ENCODE measurements around the gene PIM1. TPM values are rescaled to one million over a fixed set of nuclear protein-coding genes. Genes with fewer than 3 reads are reported as not detected.

PIM1 gene
- total RNA-seq, 1 experiment from 2014 or later = 8.9 TPM

GRCh38 chr6:37150314-37150713, 19.6 kb upstream of the PIM1 start:
- no peak overlapping the region for H3K4me3 ChIP-seq (ENCODE audit: low read depth, low read length, poor library complexity, severe bottlenecking)
- no peaks in the 10 kb centered on the region for H3K9me3 ChIP-seq (ENCODE audit: low read depth, low read length, poor library complexity, severe bottlenecking)
- no peak for DNase-seq (ENCODE audit: low spot score)
- H3K27ac ChIP-seq (ENCODE audit: low read depth, low read length, poor library complexity, severe bottlenecking) = no peak overlapping the region
- no peaks in the 10 kb centered on the region for H3K36me3 ChIP-seq (ENCODE audit: insufficient read depth, low read length, poor library complexity, severe bottlenecking)
- intact Hi-C loops (cut with micrococcal nuclease; ENCODE audit: unreplicated experiment) = no loop called here
- CTCF ChIA-PET = no interaction called here
- BruUV-seq (replicated peaks) = no TSS peak
- TF ChIP-seq EZH2 (IDR thresholded peaks at IDR 0.05; ENCODE audit: borderline replicate concordance, low read depth, low read length, poor library complexity, severe bottlenecking) (no peak), CTCF (conservative IDR thresholded peaks at IDR 0.05; ENCODE audit: low read depth, low read length) (no peak)
- H3K27me3 ChIP-seq (replicated peaks; ENCODE audit: insufficient read depth, low read depth, low read length, poor library complexity) = no peaks in the 10 kb centered on the region
- POLR2A ChIA-PET (ENCODE audit: low non-redundant PET) = no interaction called here
- H3K4me1 ChIP-seq (ENCODE audit: insufficient read depth, low read length, poor library complexity, severe bottlenecking) = peaks cover 17% of the 10 kb centered on the region

- no peaks in the 10 kb centered on the region for H3K36me3 ChIP-seq (ENCODE audit: insufficient read depth, low read length, poor library complexity, severe bottlenecking)
- no peak overlapping the region for H3K4me3 ChIP-seq (ENCODE audit: low read depth, low read length, poor library complexity, severe bottlenecking)
- ChIA-PET CTCF (no interaction called here), POLR2A (ENCODE audit: low non-redundant PET) (interaction anchor here (0.5 kb wide), 1 partner anchor 14 kb away, joined by 21 read pairs; no protein-coding TSS in a partner anchor)
- H3K27ac ChIP-seq (ENCODE audit: low read depth, low read length, poor library complexity, severe bottlenecking) = no peak overlapping the region
- intact Hi-C loops (cut with micrococcal nuclease; ENCODE audit: unreplicated experiment) = no loop called here
- no peak for TF ChIP-seq CTCF (conservative IDR thresholded peaks at IDR 0.05; ENCODE audit: low read depth, low read length)
- no peak for TF ChIP-seq EZH2 (IDR thresholded peaks at IDR 0.05; ENCODE audit: borderline replicate concordance, low read depth, low read length, poor library complexity, severe bottlenecking)
- H3K27me3 ChIP-seq (replicated peaks; ENCODE audit: insufficient read depth, low read depth, low read length, poor library complexity) = no peaks in the 10 kb centered on the region
- DNase-seq (ENCODE audit: low spot score) = no peak
- H3K9me3 ChIP-seq (ENCODE audit: low read depth, low read length, poor library complexity, severe bottlenecking) = no peaks in the 10 kb centered on the region
- BruUV-seq (replicated peaks) = no TSS peak
- peaks cover 5% of the 10 kb centered on the region for H3K4me1 ChIP-seq (ENCODE audit: insufficient read depth, low read length, poor library complexity, severe bottlenecking)
Measured at GRCh38 chr6:37155394-37156312, 14.3 kb upstream of the PIM1 start.

GRCh38 chr6:37158508-37158907, 11.4 kb upstream of the PIM1 start:
- CTCF ChIA-PET = no interaction called here
- no peak overlapping the region for H3K27ac ChIP-seq (ENCODE audit: low read depth, low read length, poor library complexity, severe bottlenecking)
- intact Hi-C loops (cut with micrococcal nuclease; ENCODE audit: unreplicated experiment) = no loop called here
- no peak for TF ChIP-seq CTCF (conservative IDR thresholded peaks at IDR 0.05; ENCODE audit: low read depth, low read length)
- no peak for TF ChIP-seq EZH2 (IDR thresholded peaks at IDR 0.05; ENCODE audit: borderline replicate concordance, low read depth, low read length, poor library complexity, severe bottlenecking)
- no peaks in the 10 kb centered on the region for H3K27me3 ChIP-seq (replicated peaks; ENCODE audit: insufficient read depth, low read depth, low read length, poor library complexity)
- BruUV-seq (replicated peaks) = no TSS peak
- H3K9me3 ChIP-seq (ENCODE audit: low read depth, low read length, poor library complexity, severe bottlenecking) = no peaks in the 10 kb centered on the region
- no peaks in the 10 kb centered on the region for H3K36me3 ChIP-seq (ENCODE audit: insufficient read depth, low read length, poor library complexity, severe bottlenecking)
- no peak overlapping the region for H3K4me3 ChIP-seq (ENCODE audit: low read depth, low read length, poor library complexity, severe bottlenecking)
- DNase-seq (ENCODE audit: low spot score) = no peak
- H3K4me1 ChIP-seq (ENCODE audit: insufficient read depth, low read length, poor library complexity, severe bottlenecking) = peaks cover 4% of the 10 kb centered on the region
- POLR2A ChIA-PET (ENCODE audit: low non-redundant PET) = no interaction called here

All from A673 (cell line).